Peyer's patch (tissue), 4 donors: ENCODE data around the gene GPR107. TPM values are rescaled to one million over a fixed set of nuclear protein-coding genes. Genes with fewer than 3 reads are reported as not detected.

ENCODE experiments used
- DNase-seq, 3 donors: peaks; one replicate each; pipeline ENCODE4 v3.0.0-alpha.2; 2017 to 2019
- H3K27ac ChIP-seq, 4 donors: fragments of 200-600 bp; sonication (generic); one replicate each; pipeline ENCODE4 v1.5.1; 2016 to 2019
- H3K27me3 ChIP-seq, 2 donors: fragments of 200-600 bp; sonication (generic); one replicate each; pipeline ENCODE4 v1.5.1; 2019
- H3K36me3 ChIP-seq, 3 donors: fragments of 200-600 bp; sonication (generic); one replicate each; pipeline ENCODE4 v1.5.1; 2016 to 2019
- H3K4me1 ChIP-seq, 4 donors: fragments of 200-600 bp; sonication (generic); one replicate each; pipeline ENCODE4 v1.5.1; 2016 to 2019
- H3K4me3 ChIP-seq, 4 donors: fragments of 200-600 bp; sonication (generic); 1 replicate in 3 of 4; 2 replicates in 1 of 4; pipeline ENCODE4 v1.5.1; 2016 to 2019; ENCODE audit warnings: mild to moderate bottlenecking in 1 of 4
- H3K9me3 ChIP-seq, 4 donors: fragments of 200-600 bp; sonication (generic); one replicate each; pipeline ENCODE4 v1.5.1; 2016 to 2019; ENCODE audit warnings: mild to moderate bottlenecking in 1 of 4
- CTCF ChIP-seq, 6 experiments: fragments of 450-650 bp in 4 of 6; fragments of 200-600 bp in 2 of 6; sonication (generic) in 1 of 6; IDR thresholded peaks; one replicate each; pipeline ENCODE4 v1.5.1; 2017 to 2019; ENCODE audit warnings: antibody characterized with exemption in 6 of 6, mild to moderate bottlenecking in 3 of 6, moderate library complexity in 1 of 6
- POLR2A ChIP-seq, 2 donors: fragments of 450-650 bp; IDR thresholded peaks; one replicate each; pipeline ENCODE4 v1.5.1; 2017; ENCODE audit warnings: antibody characterized with exemption in 2 of 2, mild to moderate bottlenecking in 2 of 2, moderate library complexity in 2 of 2
- total RNA-seq, 4 donors: library from RNA; depleted of rRNA; stranded (reverse); fragments of >200 nt; gene quantifications; one replicate each; pipeline ENCODE4 v1.1.0, GENCODE V29; 2016

Gene GPR107
- total RNA-seq, 4 donors from 2014 or later: 16.6 to 29.0 (median 22.3) TPM

GRCh38 chr9:130158001-130158400, 104.3 kb downstream of the GPR107 start:
- no peak for DNase-seq
- Histone ChIP-seq H3K9me3 (no peaks in the 10 kb centered on the region), H3K27me3 (no peaks in the 10 kb centered on the region), H3K36me3 (no peaks in the 10 kb centered on the region), H3K4me1 (no peaks in the 10 kb centered on the region), H3K4me3 (no peak overlapping the region), H3K27ac (no peak overlapping the region)
- TF ChIP-seq CTCF (IDR thresholded peaks at IDR 0.05) (no peak), POLR2A (IDR thresholded peaks at IDR 0.05) (no peak)

GRCh38 chr9:130159057-130159456, 105.4 kb downstream of the GPR107 start:
- no peaks in the 10 kb centered on the region for H3K9me3 ChIP-seq
- H3K27ac ChIP-seq: no peak overlapping the region
- no peak for DNase-seq
- no peaks in the 10 kb centered on the region for H3K4me1 ChIP-seq
- no peak overlapping the region for H3K4me3 ChIP-seq
- H3K36me3 ChIP-seq: no peaks in the 10 kb centered on the region
- H3K27me3 ChIP-seq: no peaks in the 10 kb centered on the region
- TF ChIP-seq CTCF (IDR thresholded peaks at IDR 0.05) (no peak), POLR2A (IDR thresholded peaks at IDR 0.05) (no peak)

- no peak overlapping the region for H3K27ac ChIP-seq
- no peaks in the 10 kb centered on the region for H3K9me3 ChIP-seq
- no peaks in the 10 kb centered on the region for H3K27me3 ChIP-seq
- no peak for TF ChIP-seq POLR2A (IDR thresholded peaks at IDR 0.05)
- no peak for TF ChIP-seq CTCF (IDR thresholded peaks at IDR 0.05)
- no peaks in the 10 kb centered on the region for H3K4me1 ChIP-seq
- no peak overlapping the region for H3K4me3 ChIP-seq
- no peak for DNase-seq
- no peaks in the 10 kb centered on the region for H3K36me3 ChIP-seq
Measured at GRCh38 chr9:130159915-130160670, 106.4 kb downstream of the GPR107 start.

- H3K36me3 ChIP-seq: no peaks in the 10 kb centered on the region
- no peaks in the 10 kb centered on the region for H3K9me3 ChIP-seq
- H3K4me3 ChIP-seq: no peak overlapping the region
- no peaks in the 10 kb centered on the region for H3K4me1 ChIP-seq
- DNase-seq: no peak
- TF ChIP-seq CTCF (IDR thresholded peaks at IDR 0.05) (no peak), POLR2A (IDR thresholded peaks at IDR 0.05) (no peak)
- no peak overlapping the region for H3K27ac ChIP-seq
- H3K27me3 ChIP-seq: no peaks in the 10 kb centered on the region
Measured at GRCh38 chr9:130160862-130161470, 107.3 kb downstream of the GPR107 start.

GRCh38 chr9:130165579-130165978, 111.9 kb downstream of the GPR107 start:
- Histone ChIP-seq H3K27me3 (no peaks in the 10 kb centered on the region), H3K36me3 (no peaks in the 10 kb centered on the region), H3K9me3 (no peaks in the 10 kb centered on the region), H3K27ac (no peak overlapping the region), H3K4me3 (no peak overlapping the region), H3K4me1 (no peaks in the 10 kb centered on the region)
- no peak for TF ChIP-seq POLR2A (IDR thresholded peaks at IDR 0.05)
- TF ChIP-seq CTCF (IDR thresholded peaks at IDR 0.05): no peak
- DNase-seq: no peak
